GM21723 (cell line): ENCODE results near the gene CSMD2.

Experiments used
- ATAC-seq: cut with Tn5 transposase; IDR thresholded peaks from one replicate; pipeline ENCODE4 v1.9.1; 2021; ENCODE audit warnings: mild to moderate bottlenecking, moderate library complexity; ENCODE audit not compliant: unreplicated experiment

The CSMD2 gene

DNA sequence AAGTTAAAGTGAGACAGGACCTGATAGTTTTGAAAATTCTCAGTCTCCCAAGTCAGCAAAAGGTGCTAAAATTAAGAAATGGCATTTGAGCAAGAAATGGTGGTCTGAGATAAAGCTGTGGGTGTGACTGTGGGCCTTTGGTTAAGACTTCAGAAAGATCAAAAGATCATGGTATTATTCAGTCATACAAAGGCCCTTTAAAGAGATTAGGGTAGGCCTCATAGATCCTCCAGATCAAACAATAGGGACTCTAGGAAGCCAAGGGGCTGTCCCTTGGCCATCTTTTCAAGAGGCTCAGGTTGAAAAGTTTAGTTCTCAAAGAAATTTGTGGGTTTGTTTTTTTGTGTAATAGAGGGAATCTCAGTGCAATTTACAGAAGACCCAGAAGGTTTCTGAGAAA is 292.8 kb downstream of the CSMD2 start:
- no peak for ATAC-seq

DNA sequence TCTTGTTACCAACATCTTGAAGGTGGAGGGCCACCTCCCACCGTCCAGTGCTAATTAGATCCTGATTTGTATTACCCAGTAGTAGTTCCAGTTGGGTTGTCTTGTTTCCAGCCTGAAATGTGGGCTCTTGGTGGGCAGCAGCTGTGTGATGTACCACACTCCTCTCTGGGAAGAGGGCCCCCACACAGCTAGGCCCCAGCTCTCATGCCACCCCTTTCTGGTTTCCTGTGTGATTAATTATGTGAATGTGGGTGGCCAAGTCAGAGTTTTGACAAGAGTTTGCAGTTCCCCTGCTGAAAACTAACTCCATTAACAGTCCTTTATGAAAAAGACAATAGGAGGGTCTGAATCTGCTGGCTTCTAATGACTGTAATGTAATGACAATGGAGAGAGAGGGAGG is 297.3 kb downstream of the CSMD2 start:
- ATAC-seq = no peak

DNA sequence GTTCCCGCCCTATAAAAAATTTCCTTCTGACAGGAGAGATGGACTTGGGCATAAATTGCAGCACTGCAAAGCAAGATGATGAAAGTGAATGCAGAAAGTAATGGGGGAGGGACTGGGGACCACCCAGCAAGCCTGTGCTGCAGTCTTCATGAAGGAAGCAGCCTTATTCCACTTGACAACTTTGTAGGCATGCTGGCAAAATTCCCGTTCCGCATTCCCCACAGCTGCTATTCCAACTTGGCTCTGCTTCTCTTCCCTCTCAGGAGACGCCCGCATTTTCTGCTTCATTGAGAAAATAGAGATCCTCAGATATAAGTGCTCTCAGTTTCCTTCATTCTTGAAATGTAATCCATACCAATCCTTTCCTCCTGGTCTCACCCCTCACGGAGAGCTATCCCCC is 298.7 kb downstream of the CSMD2 start:
- no peak for ATAC-seq

DNA sequence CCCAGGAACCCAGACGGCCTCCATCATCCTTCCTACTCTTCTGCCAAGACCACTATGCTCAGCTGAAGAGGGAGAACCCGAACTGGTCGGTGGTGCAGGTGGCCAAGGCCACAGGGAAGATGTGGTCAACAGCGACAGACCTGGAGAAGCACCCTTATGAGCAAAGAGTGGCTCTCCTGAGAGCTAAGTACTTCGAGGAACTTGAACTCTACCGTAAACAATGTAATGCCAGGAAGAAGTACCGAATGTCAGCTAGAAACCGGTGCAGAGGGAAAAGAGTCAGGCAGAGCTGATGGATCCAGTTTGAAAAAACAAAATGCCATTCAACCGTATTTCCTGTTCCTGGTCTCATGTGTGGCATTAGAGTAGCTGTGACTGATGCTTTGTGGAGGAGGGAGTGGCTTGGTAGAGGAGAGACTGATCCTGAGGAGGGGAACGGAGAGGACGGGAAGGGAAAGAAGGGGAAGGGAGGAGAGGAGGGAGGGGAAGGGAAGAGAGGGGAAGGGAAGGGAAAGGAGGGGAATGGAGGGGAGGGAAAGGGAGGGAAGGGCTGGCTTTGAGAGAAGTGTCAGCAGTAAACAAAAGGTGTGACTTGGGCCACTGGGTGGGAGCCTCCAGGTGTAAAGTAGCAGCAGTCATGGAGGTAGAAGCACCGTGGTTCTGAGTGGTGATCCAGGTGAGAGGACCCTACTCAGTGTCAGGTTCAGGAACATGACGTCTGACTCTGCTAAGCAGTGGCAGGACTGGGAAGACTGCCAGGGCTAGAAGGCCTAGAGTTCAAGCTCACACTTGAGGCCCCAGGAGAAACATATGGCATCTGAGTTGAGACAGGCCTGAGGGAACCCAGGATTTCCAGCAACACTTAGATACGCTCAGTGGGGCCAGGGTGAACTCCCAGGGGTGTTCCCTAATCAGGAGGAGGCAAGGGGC is 300.3 kb downstream of the CSMD2 start:
- ATAC-seq = no peak

DNA sequence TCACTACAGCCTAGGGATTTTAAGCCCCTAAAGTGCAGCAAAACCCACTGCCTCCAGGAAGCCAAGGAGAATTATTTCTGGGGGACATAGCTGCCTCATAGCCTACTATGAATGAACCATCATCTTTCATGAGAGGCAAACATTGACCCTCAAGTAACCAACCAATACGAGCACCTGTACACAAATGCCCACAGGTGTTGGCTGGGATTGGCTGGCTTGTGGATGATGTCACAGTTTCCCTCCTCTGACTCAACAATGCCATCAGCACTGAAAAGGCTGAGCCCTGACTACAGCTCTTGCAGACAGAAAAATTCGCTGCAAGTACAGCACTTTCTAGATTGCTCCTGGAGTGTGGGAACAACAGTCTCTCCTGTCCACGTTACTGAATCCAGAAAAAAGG is 301.3 kb downstream of the CSMD2 start, which contains the start of gene HMGB4:
Gene HMGB4 (plus strand): TSS at position 301 of the 400 bp plus-strand sequence. CDS start 113 bp downstream, outside the sequence.
- no peak for ATAC-seq

DNA sequence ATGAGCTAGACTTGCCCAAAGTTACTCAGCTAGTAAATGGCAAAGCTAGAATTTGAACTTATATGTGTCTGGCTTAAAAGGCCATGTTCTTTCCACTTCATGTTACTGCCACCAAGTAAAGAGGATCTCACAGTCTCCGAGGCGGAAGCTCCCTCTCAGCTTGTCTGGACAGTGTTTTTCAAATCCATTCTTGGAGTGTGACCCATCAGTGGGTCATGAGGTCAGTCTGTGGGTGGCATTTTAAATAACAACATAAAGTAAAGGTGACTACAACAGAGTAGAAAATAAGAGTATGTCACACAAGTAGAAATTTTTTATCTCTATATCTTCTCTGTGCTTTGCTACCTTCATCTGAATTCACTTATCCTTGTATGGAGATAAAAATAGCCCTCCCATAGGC is 304.4 kb downstream of the CSMD2 start:
- no peak for ATAC-seq

DNA sequence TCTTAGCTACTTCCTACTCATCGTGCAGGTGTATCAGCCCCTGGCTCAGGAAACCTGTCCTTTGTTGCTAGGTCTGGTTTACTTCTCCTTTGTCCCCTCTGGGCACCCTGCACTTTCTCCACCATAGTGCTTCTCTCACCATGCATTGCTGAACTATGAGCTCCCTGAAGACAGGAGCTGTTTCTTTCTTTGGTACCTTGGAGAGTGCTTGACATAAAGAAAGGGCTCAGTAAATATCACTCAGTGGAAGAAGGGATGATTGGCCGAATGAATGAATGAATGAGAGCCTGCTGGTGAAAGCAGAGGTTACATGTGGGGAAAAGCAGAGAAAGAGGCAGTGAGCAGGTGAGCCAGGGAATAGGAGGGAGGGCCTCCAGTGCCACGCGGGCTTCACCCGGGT is 310.9 kb downstream of the CSMD2 start:
- no peak for ATAC-seq

DNA sequence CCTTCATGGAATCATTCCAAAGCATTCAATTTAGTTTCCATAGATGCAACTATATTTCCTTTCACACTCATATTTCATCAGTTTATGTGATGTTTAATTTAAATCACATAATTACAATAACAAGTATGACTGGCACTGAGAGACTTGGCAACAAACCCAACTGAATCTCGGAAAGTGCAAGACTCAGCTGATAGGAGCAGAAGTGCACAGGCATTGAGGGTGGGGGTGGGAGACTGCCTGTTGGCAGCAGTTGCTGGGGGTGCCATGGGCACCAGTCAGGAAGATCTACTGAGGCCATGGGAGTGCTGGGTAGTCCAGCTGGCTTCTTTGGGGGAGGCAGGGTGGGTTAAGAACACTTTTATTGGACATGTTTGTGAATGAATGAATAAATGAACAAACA is 311.6 kb downstream of the CSMD2 start:
- ATAC-seq = no peak

DNA sequence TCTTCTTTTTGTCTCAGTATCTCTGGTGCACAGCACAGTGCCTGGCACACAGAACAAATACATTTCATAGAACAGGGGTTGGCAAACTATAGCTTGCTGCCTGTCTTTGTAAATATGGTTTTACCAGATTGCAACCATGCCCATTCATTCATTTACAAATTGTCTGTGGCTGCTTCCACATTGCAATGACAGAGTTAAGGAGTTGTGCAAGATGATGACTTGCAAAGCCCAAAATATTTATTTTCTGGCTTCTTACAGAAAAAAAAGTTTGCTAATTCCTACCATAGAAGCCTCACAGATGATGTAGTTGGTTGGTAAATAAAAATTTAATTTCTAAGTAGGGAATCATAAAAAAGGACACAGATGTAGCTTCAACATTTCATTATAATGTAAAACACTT is 312.3 kb downstream of the CSMD2 start:
- no peak for ATAC-seq

DNA sequence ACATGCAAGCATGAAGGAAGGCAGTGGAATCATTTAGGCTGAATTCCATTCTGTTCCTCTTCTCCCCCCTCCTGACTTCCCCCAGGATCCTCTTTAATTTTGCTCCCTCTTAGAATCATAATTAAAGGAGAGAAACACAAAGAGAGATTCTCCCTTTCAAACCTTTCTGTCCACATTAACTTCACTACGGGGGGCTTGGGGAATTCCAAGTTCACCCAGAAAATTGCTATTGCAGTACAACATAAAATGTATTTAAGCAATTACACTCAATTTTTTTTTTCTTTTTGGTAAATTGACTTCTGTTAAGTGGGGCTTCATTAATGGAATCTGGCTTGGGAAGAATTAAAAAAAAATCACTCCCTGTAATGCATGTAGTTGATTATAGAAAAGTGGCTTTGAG is 314.5 kb downstream of the CSMD2 start:
- no peak for ATAC-seq

DNA sequence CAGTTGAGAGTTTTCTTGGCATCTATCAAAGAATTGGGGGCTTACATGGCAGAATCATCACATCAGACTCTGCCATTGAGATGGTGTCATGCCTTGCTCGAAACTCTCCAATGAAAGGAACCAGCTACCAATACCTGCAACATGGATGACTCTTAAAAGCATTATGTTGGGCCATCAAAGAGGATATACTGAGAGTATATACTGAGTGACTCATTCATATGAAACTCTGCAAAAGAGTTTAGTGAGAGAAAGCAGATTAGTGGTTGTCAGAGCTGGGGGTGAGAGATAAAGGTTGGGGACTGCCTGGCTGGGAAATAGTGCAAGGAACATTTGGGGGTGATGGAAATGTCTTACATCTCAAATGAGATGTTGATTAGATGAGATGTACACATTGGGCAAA is 315.8 kb downstream of the CSMD2 start:
- no peak for ATAC-seq

DNA sequence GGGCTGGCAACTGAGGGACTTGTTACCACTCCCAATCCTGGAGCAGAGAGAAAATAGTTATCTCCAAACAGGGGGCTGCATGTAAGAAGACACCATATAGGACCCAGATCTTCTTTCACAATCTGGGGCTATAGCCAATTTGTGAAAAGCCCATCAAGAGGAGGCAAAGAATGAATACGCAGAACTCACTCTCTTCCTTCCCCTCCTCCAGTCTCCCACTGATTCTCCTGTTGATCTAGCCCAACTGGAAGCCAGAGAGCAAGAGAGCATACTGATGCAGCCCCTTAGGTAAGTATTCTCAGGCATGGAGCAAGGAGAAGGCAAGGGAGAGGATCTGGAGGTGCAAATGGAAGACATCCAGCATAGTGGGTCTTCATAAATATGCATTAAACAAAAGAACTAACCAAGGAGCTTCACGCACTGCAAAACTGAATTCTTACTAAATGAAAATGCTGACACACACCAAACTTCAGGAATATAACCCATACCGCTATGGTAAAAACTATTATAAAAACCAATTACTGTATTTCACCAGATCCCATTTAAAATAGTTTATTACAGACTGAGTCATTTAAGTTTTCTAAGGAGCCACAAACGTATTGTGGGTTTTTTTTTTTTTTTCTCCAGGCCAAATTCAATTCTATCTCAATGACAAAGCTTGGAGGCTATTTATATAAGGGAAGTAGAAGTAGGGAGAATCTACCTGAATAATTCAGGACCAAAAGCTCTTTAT is 316.7 kb downstream of the CSMD2 start:
- ATAC-seq = no peak

DNA sequence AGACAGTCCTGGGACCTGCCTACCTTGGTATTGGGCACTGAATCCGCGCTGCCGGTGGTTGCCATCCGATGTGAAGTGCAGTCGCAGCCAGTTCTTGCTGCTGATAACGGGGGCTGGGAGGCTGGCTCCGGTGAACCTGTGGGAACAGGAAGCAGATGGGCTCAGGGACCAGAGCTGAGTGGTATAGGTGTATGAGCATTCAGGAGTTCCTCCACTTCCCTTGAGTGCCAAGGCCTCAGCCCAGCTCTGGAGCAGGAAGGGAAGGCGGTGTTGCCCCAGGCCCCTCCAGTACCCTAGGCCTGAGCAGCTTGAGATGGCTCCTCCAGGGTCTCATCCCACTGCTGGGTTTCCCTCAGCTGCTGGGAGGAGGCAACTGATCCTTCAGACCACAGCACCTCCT is 318.2 kb downstream of the CSMD2 start:
- no peak for ATAC-seq

DNA sequence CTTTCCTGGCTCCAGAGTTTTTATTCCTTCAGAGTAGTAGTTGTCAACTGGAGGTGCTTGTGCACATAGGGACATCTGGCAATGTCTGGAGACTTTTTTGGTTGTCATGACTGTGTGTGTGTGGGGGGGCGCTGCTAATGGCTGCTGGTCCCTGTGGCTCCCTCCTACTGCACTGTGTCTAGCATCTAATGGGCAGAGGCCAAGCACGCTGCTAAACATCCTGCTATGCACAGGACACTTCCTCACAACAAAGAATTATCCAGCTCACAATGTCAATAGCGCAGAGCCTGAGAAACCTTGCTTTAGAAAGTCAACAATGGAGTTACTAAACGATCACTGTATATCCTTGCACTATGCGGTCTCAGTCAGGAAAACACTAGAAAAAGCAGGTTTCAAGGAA is 320.9 kb downstream of the CSMD2 start:
- ATAC-seq = no peak

DNA sequence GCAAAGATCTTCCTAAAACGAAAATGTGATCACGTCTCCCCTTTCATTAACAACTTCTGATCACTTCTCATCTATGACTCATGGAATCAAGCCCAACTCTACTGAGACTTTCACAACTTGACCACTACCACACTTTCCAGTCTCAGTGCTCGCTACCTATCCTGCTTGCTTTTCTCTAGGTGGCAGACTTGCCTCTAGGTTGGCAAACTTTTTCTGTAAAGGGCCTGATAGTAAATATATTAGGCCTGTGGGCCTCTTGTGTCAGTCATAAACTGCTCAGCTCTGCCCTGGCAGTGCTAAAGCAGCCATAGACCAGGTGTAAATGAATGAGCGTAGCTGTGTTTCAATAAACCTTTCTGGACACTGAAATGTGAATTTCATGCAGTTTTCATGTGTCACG is 322.7 kb downstream of the CSMD2 start:
- ATAC-seq = no peak

DNA sequence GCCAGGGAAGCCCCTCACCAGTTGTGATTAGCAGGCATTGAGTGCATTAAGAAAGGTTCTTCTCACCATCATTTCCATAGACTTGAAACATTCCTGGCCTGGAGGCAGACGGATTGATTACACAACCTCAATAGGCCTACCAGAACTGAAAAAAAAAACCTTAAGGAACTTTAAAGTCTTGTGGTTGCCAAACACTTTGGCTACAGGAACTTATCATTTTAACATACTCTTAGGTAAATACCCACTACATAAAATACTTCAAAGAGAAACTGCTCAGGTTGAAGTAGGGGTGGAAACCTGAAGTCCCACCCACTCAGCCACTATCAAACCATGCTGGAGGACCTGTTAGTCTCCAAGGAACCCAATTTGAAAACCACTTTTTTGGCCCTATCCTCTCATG is 323.5 kb downstream of the CSMD2 start:
- ATAC-seq = no peak

DNA sequence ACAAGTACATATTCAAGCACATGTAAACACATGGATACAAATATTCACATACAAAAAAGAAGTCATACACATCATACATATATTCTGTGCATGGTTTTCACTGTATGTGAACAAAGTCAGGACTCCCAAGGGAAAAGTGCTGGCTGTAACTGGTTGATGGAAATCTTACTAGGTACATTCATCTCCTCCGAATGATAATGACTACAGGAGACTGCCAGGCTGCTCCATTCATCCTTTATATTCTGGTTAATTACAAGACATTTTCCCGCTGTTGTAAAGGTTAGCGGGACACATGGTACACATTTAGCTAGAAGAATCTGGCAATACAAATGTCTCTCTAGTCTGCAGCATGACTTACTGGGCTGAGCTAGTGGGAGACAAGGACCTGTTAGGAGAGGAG is 327.4 kb downstream of the CSMD2 start:
- no peak for ATAC-seq

DNA sequence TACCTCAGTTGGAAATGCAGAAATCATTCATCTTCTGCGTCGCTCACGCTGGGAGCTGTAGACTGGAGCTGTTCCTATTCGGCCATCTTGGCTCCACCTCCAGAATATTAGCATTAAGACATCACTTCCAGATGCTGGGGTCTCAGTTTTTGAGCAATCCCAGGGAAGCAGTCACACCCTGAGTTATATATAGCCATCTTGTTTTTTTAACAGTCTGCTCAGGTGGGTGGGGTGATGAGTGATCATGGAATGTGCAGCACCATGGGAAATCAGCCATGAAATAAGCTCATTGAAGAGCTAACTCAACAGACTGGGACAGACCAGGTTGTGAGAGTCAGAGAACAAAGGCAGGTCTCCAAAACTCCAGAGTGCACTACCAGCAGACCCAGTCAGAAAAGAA is 328.1 kb downstream of the CSMD2 start:
- no peak for ATAC-seq

DNA sequence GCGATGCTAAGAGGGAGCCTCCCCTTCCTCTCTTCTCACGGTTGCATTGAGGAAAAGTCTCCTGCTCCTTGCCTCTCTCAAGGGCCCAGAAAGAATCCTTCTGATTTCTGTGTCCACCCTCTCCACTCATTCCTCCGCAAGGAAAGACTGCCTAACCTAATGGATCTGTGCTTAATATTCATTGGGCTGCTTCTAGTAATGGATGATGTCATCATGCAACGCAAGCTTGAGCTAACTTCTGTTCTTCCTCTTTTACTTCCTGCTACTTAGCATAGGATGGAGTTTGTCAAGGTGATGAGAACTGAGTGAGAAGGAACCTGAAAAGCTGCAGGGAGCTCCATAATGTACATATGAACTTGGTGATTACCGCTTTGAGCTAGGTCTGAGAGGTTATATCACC is 336.4 kb downstream of the CSMD2 start:
- ATAC-seq = no peak

DNA sequence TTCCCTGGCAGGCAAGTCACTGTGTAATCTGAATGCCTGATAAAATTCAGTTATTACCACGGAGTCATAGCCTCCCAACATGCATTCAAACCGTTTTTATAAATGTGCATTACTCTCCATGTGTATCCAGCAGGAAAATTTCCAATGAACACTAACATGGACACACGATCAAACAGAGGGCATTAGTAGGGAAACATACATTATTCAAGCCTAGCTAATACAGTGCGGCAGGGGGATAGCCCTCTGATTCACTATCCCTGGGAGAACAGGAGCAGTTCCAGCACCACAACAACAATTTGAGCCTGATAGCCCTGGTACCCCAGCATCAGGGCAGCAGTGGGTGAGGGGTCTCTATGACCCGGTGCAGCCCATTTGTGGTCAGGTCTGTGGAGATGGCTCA is 337.0 kb downstream of the CSMD2 start:
- no peak for ATAC-seq

DNA sequence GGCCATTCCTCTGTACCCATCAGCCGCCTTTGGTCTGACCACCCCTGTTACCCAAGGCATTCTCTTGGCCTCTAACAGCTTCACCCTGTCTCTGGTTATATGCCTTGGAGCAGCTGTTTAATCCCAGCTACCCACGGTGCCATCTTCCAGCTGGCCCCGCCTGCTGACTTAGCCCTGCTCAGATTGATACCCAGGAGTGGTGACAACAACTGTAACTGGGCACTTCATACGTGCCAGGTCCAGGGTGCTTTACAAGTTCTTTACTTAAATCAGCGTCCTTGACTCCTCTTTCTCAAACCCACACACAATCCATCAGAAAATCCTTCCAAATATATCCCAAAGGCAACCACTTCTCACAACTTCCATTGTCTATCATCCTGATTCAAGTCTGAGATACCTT is 338.3 kb downstream of the CSMD2 start:
- no peak for ATAC-seq

DNA sequence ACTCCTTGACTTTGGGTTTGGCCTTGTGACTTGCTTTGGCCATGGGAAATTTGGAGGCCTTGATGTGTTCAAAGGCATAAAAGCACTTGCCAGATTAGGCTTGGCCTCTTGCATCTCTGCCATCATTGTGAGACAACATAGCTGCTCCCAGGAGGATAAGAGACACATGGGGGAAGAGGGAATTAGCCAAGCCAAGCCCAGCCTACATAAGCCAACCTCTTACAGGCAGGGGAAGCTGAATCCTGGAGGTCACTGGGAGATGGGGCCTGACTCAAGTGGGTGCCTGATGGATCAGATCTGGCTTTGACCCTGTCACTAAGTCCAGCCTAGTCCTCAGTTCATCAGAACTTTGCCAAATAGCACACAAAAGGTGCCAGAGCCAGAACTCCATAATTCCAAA is 338.7 kb downstream of the CSMD2 start:
- no peak for ATAC-seq
